HEK293 (cell line): ENCODE measurements around the gene MLLT10.

ENCODE experiments used
- CTCF ChIA-PET: fragments of 350-600 bp; formaldehyde crosslinking; extraction: SDS; loops from one replicate; lab custom pipeline; 2021; ENCODE audit warnings: antibody characterized with exemption; lab: Yijun Ruan, JAX
- POLR2A ChIA-PET: fragments of 300-600 bp; formaldehyde crosslinking; extraction: SDS; loops from one replicate; lab custom pipeline; 2020; ENCODE audit warnings: antibody characterized with exemption, inconsistent platforms; lab: Yijun Ruan, JAX
- H3K27ac ChIP-seq: fragments of 200-500 bp; sonication (Bioruptor generic); 2 replicates; pipeline ENCODE4 v1.5.1; 2014; ENCODE audit warnings: low read depth, low read length, control low read depth, inconsistent platforms; ENCODE audit errors: extremely low read depth
- H3K36me3 ChIP-seq, 2 experiments: fragments of 200-500 bp in 1 of 2; sonication (Bioruptor generic) in 1 of 2; 1 replicate in 1 of 2; 2 replicates in 1 of 2; pipeline ENCODE4 v1.5.1; 2014 to 2017; ENCODE audit warnings: inconsistent platforms in 2 of 2, low read length in 2 of 2; ENCODE audit not compliant: control insufficient read depth in 2 of 2, insufficient read depth in 1 of 2
- H3K4me1 ChIP-seq: fragments of 200-500 bp; sonication (Bioruptor generic); 2 replicates; pipeline ENCODE4 v1.5.1; 2014; ENCODE audit warnings: mild to moderate bottlenecking, low read length, inconsistent platforms; ENCODE audit not compliant: control insufficient read depth, insufficient read depth
- H3K4me3 ChIP-seq: 2 replicates; pipeline ENCODE4 v1.5.1; 2011; ENCODE audit warnings: low read depth, mild to moderate bottlenecking, control low read depth, low read length, moderate library complexity
- H3K9me3 ChIP-seq: fragments of 200-500 bp; sonication (Bioruptor generic); 2 replicates; pipeline ENCODE4 v1.5.1; 2014; ENCODE audit warnings: low read depth, low read length, inconsistent platforms; ENCODE audit not compliant: control insufficient read depth, insufficient read depth
- AEBP2 ChIP-seq: fragments of 450-650 bp; formaldehyde crosslinking; IDR thresholded peaks from 2 replicates; pipeline ENCODE4 v1.5.1; 2016; ENCODE audit warnings: missing biosample characterization, missing genetic modification characterization, borderline replicate concordance
- HOXD13 ChIP-seq: sonication (generic); formaldehyde crosslinking; IDR thresholded peaks from 2 replicates; pipeline ENCODE4 v1.8.0; 2022; ENCODE audit warnings: missing genetic modification reagents, borderline replicate concordance
- IKZF3 ChIP-seq: fragments of 450-650 bp; IDR thresholded peaks from 2 replicates; pipeline ENCODE4 v1.5.0; 2018; ENCODE audit warnings: missing biosample characterization, mild to moderate bottlenecking, missing genetic modification characterization, moderate library complexity
- KLF17 ChIP-seq: fragments of 450-650 bp; formaldehyde crosslinking; IDR thresholded peaks from 2 replicates; pipeline ENCODE4 v1.5.1; 2016; ENCODE audit warnings: missing biosample characterization, missing genetic modification characterization
- PATZ1 ChIP-seq: fragments of 450-650 bp; formaldehyde crosslinking; IDR thresholded peaks from 2 replicates; pipeline ENCODE4 v1.5.1; 2016; ENCODE audit warnings: missing biosample characterization, missing genetic modification characterization
- ZBTB48 ChIP-seq: fragments of 450-650 bp; formaldehyde crosslinking; IDR thresholded peaks from 2 replicates; pipeline ENCODE4 v1.5.1; 2016; ENCODE audit warnings: missing biosample characterization, missing genetic modification characterization
- ZBTB8A ChIP-seq: fragments of 450-650 bp; formaldehyde crosslinking; IDR thresholded peaks from 2 replicates; pipeline ENCODE4 v1.5.1; 2016; ENCODE audit warnings: missing biosample characterization, missing genetic modification characterization
- ZIC2 ChIP-seq: fragments of 450-650 bp; formaldehyde crosslinking; IDR thresholded peaks from 2 replicates; pipeline ENCODE4 v1.5.1; 2016; ENCODE audit warnings: missing biosample characterization, missing genetic modification characterization
- ZNF140 ChIP-seq: fragments of 450-650 bp; formaldehyde crosslinking; IDR thresholded peaks from 2 replicates; pipeline ENCODE4 v1.5.1; 2016; ENCODE audit warnings: missing biosample characterization, missing genetic modification characterization
- ZNF350 ChIP-seq: fragments of 450-650 bp; formaldehyde crosslinking; IDR thresholded peaks from 2 replicates; pipeline ENCODE4 v1.5.0; 2017; ENCODE audit warnings: missing biosample characterization, mild to moderate bottlenecking, missing genetic modification characterization
- ZNF37A ChIP-seq: fragments of 450-650 bp; IDR thresholded peaks from 2 replicates; pipeline ENCODE4 v1.5.1; 2018; ENCODE audit warnings: missing biosample characterization, missing genetic modification characterization
- ZNF48 ChIP-seq: fragments of 450-650 bp; formaldehyde crosslinking; IDR thresholded peaks from 2 replicates; pipeline ENCODE4 v1.5.1; 2016; ENCODE audit warnings: missing biosample characterization, missing genetic modification characterization
- ZNF518A ChIP-seq: fragments of 450-650 bp; formaldehyde crosslinking; conservative IDR thresholded peaks from 2 replicates; pipeline ENCODE4 v1.5.1; 2016; ENCODE audit warnings: low read depth, missing biosample characterization, missing genetic modification characterization
- ZNF544 ChIP-seq: fragments of 450-650 bp; formaldehyde crosslinking; IDR thresholded peaks from 2 replicates; pipeline ENCODE4 v1.5.0; 2017; ENCODE audit warnings: missing biosample characterization, missing genetic modification characterization
- ZNF610 ChIP-seq: fragments of 450-650 bp; formaldehyde crosslinking; IDR thresholded peaks from 2 replicates; pipeline ENCODE4 v1.5.1; 2016; ENCODE audit warnings: missing biosample characterization, missing genetic modification characterization, borderline replicate concordance

The MLLT10 gene

GRCh38 chr10:21754410-21755011, 220.5 kb downstream of the MLLT10 start (continued):
- TF ChIP-seq PATZ1 (tag by site-specific recombination), result peak; percentile 40; the same call in 1 of the 2 replicates
- peak; percentile 28; the same call in 1 of the 2 replicates for TF ChIP-seq ZBTB48 (tag by site-specific recombination)

- POLR2A ChIA-PET, result no interaction called here
Measured at GRCh38 chr10:21756707-21757106, 222.7 kb downstream of the MLLT10 start.

More at GRCh38 chr10:21756707-21757106, 222.7 kb downstream of the MLLT10 start:
- CTCF ChIA-PET, result no interaction called here
- H3K4me3 ChIP-seq, result no peak overlapping the region
- no peak for TF ChIP-seq ZNF544 (tag by site-specific recombination)
- TF ChIP-seq ZNF610 (tag by site-specific recombination), result no peak
- TF ChIP-seq ZNF140 (tag by site-specific recombination), result no peak
- TF ChIP-seq IKZF3 (tag by site-specific recombination), result no peak
- no peak for TF ChIP-seq AEBP2
- no peak for TF ChIP-seq HOXD13 (CRISPR knock-in tag)
- no peak for TF ChIP-seq ZNF37A (tag by site-specific recombination)
- TF ChIP-seq ZBTB8A (tag by site-specific recombination), result no peak
- TF ChIP-seq ZNF350 (tag by site-specific recombination), result no peak
- no peak for TF ChIP-seq ZIC2 (tag by site-specific recombination)
- TF ChIP-seq ZNF48 (tag by site-specific recombination), result no peak
- TF ChIP-seq KLF17 (tag by site-specific recombination), result no peak
- no peak for TF ChIP-seq ZNF518A (tag by site-specific recombination)
- H3K27ac ChIP-seq, result no peak overlapping the region
- no peaks in the 10 kb centered on the region for H3K9me3 ChIP-seq
- no peaks in the 10 kb centered on the region for H3K4me1 ChIP-seq
- peaks cover 0 to 6% of the 10 kb centered on the region in 2 experiments; a peak in 1 of 3 replicates for H3K36me3 ChIP-seq
